AG09319 (cell line): ENCODE data around the gene CDS1.
A peak's percentile ranks its signal among the peaks of the same experiment; 100 is the strongest.
"Not testable (repeated sequence)": the region's sequence is repeated elsewhere in the genome, so short reads cannot be mapped to it uniquely, and the experiment has no call there.

ENCODE experiments used
- DNase-seq: peaks from one replicate; pipeline ENCODE4 v3.0.0-alpha.2; 2010; ENCODE audit warnings: low read depth; ENCODE audit errors: extremely low read depth
- CTCF ChIP-seq: IDR thresholded peaks from 2 replicates; pipeline ENCODE4 v1.5.1; 2011; ENCODE audit warnings: low read depth, mild to moderate bottlenecking, inconsistent platforms, low read length, moderate library complexity

The CDS1 gene

GRCh38 chr4:84673475-84674240 is 90.7 kb downstream of the CDS1 start:
- DNase-seq, result peak; percentile 39
- no peak for TF ChIP-seq CTCF

GRCh38 chr4:84677093-84677492 is 94.2 kb downstream of the CDS1 start:
- TF ChIP-seq CTCF, result no peak
- no peak for DNase-seq

- no peak for TF ChIP-seq CTCF
- no peak for DNase-seq
Measured at GRCh38 chr4:84677995-84678394, 95.1 kb downstream of the CDS1 start.

- DNase-seq, result no peak
- TF ChIP-seq CTCF, result no peak
Measured at GRCh38 chr4:84678976-84679744, 96.2 kb downstream of the CDS1 start.

GRCh38 chr4:84680956-84681355 is 98.0 kb downstream of the CDS1 start:
- no peak for DNase-seq
- TF ChIP-seq CTCF, result no peak

GRCh38 chr4:84681486-84682274 is 98.8 kb downstream of the CDS1 start:
- TF ChIP-seq CTCF, result no peak
- peak; percentile 19 for DNase-seq

GRCh38 chr4:84682661-84683060 is 99.7 kb downstream of the CDS1 start:
- DNase-seq, result not testable (repeated sequence)
